Activated naive CD8-positive, alpha-beta T cell treated with anti-CD3 and anti-CD28 coated beads, Interleukin-2, amount 10 ng/mL, durations not matched to agents 7 days and 5 days (primary cell): ENCODE data around the gene IGSF3. TPM values are rescaled to one million over a fixed set of nuclear protein-coding genes. Genes with fewer than 3 reads are reported as not detected.

Experiments
- ATAC-seq: fragments of 150-1000 bp; cut with Tn5 transposase; one replicate; pipeline ENCODE4 v1.10.0; 2021; ENCODE audit warnings: low read depth, moderate library complexity
- POLR2A ChIA-PET: fragments of 350-600 bp; sonication (Branson Sonifier 250); formaldehyde crosslinking; loops from one replicate; lab custom pipeline; 2021; ENCODE audit warnings: antibody characterized with exemption; lab: Charles Lee
- DNase-seq: peaks from one replicate; pipeline ENCODE4 v3.0.0; 2021
- H3K27ac Mint-ChIP-seq: one replicate; pipeline ENCODE4 v1.8.0; 2022; ENCODE audit warnings: mild to moderate bottlenecking, mixed read lengths
- H3K27me3 Mint-ChIP-seq: one replicate; pipeline ENCODE4 v1.8.0; 2022; ENCODE audit warnings: mild to moderate bottlenecking, moderate library complexity, mixed read lengths
- H3K36me3 Mint-ChIP-seq: one replicate; pipeline ENCODE4 v1.8.0; 2021; ENCODE audit warnings: mild to moderate bottlenecking, mixed read lengths
- H3K4me1 Mint-ChIP-seq: one replicate; pipeline ENCODE4 v1.8.0; 2021; ENCODE audit warnings: mixed read lengths
- H3K4me3 Mint-ChIP-seq: one replicate; pipeline ENCODE4 v1.8.0; 2022; ENCODE audit warnings: mild to moderate bottlenecking, moderate library complexity, mixed read lengths
- H3K9me3 Mint-ChIP-seq: one replicate; pipeline ENCODE4 v1.8.0; 2021; ENCODE audit warnings: mixed read lengths
- total RNA-seq, 2 experiments: library from RNA; stranded (reverse); gene quantifications; one replicate each; pipeline ENCODE4 v1.2.3, GENCODE V29; 2021

Gene IGSF3
- total RNA-seq, 2 experiments from 2014 or later = 0.06 to 0.09 TPM

GRCh38 chr1:116574581-116575291, 92.8 kb downstream of the IGSF3 start:
- POLR2A ChIA-PET = interaction anchor here (0.6 to 0.9 kb wide), 3 partner anchors 127 to 322 kb away, joined by 3 to 5 read pairs (median 3); no protein-coding TSS in a partner anchor
- peaks cover 19% of the 10 kb centered on the region for H3K27me3 Mint-ChIP-seq
- H3K4me3 Mint-ChIP-seq = no peak overlapping the region
- H3K27ac Mint-ChIP-seq = no peak overlapping the region
- DNase-seq (no peak), ATAC-seq (no peak)
- peaks cover 28% of the 10 kb centered on the region for H3K4me1 Mint-ChIP-seq
- no peaks in the 10 kb centered on the region for H3K36me3 Mint-ChIP-seq
- H3K9me3 Mint-ChIP-seq = no peaks in the 10 kb centered on the region

- Mint-ChIP-seq H3K9me3 (no peaks in the 10 kb centered on the region), H3K4me1 (peaks cover 38% of the 10 kb centered on the region), H3K27ac (no peak overlapping the region), H3K36me3 (peaks cover 2% of the 10 kb centered on the region), H3K4me3 (no peak overlapping the region), H3K27me3 (peaks cover 14% of the 10 kb centered on the region)
- POLR2A ChIA-PET = interaction anchor here (2.8 kb wide), 1 partner anchor 487 kb away, joined by 9 read pairs; the partner anchor contains the start of gene TTF2
- ATAC-seq = no peak
- DNase-seq = no peak
Observed at GRCh38 chr1:116573431-116574095, 94.0 kb downstream of the IGSF3 start.

- DNase-seq = no peak
- POLR2A ChIA-PET = interaction anchor here (2.8 kb wide), 1 partner anchor 487 kb away, joined by 9 read pairs; the partner anchor contains the start of gene TTF2
- Mint-ChIP-seq H3K9me3 (no peaks in the 10 kb centered on the region), H3K4me1 (peaks cover 43% of the 10 kb centered on the region), H3K27me3 (peaks cover 14% of the 10 kb centered on the region), H3K4me3 (no peak overlapping the region), H3K36me3 (peaks cover 5% of the 10 kb centered on the region), H3K27ac (no peak overlapping the region)
- no peak for ATAC-seq
Observed at GRCh38 chr1:116572771-116573430, 94.6 kb downstream of the IGSF3 start.

- Mint-ChIP-seq H3K9me3 (no peaks in the 10 kb centered on the region), H3K27ac (peak overlapping the region; percentile 75), H3K4me3 (peak overlapping the region; percentile 86), H3K36me3 (peaks cover 5% of the 10 kb centered on the region), H3K4me1 (peaks cover 46% of the 10 kb centered on the region), H3K27me3 (peaks cover 8% of the 10 kb centered on the region)
- ATAC-seq (no peak), DNase-seq (no peak)
- POLR2A ChIA-PET = interaction anchor here (0.5 to 2.8 kb wide), 3 partner anchors 69 to 488 kb away, joined by 3 to 9 read pairs (median 5); partner anchors contain the start of gene TTF2
Observed at GRCh38 chr1:116572099-116572498, 95.4 kb downstream of the IGSF3 start.

GRCh38 chr1:116571215-116571919, 96.2 kb downstream of the IGSF3 start:
- Mint-ChIP-seq H3K9me3 (no peaks in the 10 kb centered on the region), H3K36me3 (peaks cover 9% of the 10 kb centered on the region), H3K4me3 (peak overlapping the region; percentile 86), H3K27me3 (peaks cover 3% of the 10 kb centered on the region), H3K27ac (peak overlapping the region; percentile 75), H3K4me1 (peaks cover 49% of the 10 kb centered on the region)
- DNase-seq (no peak), ATAC-seq (no peak)
- POLR2A ChIA-PET = interaction anchor here (0.5 to 2.8 kb wide), 3 partner anchors 68 to 489 kb away, joined by 3 to 9 read pairs (median 5); partner anchors contain the start of gene TTF2

GRCh38 chr1:116570358-116571214, 96.9 kb downstream of the IGSF3 start, which contains the start of gene CD58:
Gene CD58, minus strand, starts transcription at chr1:116571026. Its CDS starts 54 bp downstream, at chr1:116570972.
- peaks cover 3% of the 10 kb centered on the region for H3K27me3 Mint-ChIP-seq
- peak; percentile 85 for DNase-seq
- peaks cover 52% of the 10 kb centered on the region for H3K4me1 Mint-ChIP-seq
- peaks cover 16% of the 10 kb centered on the region for H3K36me3 Mint-ChIP-seq
- POLR2A ChIA-PET = interaction anchor here (1.0 to 2.8 kb wide), 2 partner anchors 66 to 490 kb away, joined by 3 to 9 read pairs; partner anchors contain the start of gene TTF2
- peak within 1 kb of the TSS; percentile 80 for H3K27ac Mint-ChIP-seq
- peak; percentile 89 for ATAC-seq
- H3K9me3 Mint-ChIP-seq = no peaks in the 10 kb centered on the region
- H3K4me3 Mint-ChIP-seq = peak within 1 kb of the TSS; percentile 86

GRCh38 chr1:116569776-116570357, 97.7 kb downstream of the IGSF3 start:
- POLR2A ChIA-PET = interaction anchor here (0.9 to 1.0 kb wide), 2 partner anchors 65 kb away, joined by 3 to 4 read pairs; no protein-coding TSS in a partner anchor
- H3K27ac Mint-ChIP-seq = peak overlapping the region; percentile 80

GRCh38 chr1:116569381-116569670, 98.2 kb downstream of the IGSF3 start:
- DNase-seq = no peak

More at GRCh38 chr1:116569776-116570357, 97.7 kb downstream of the IGSF3 start:
- Mint-ChIP-seq H3K27me3 (peaks cover 3% of the 10 kb centered on the region), H3K36me3 (peaks cover 21% of the 10 kb centered on the region), H3K4me1 (peaks cover 56% of the 10 kb centered on the region), H3K9me3 (peaks cover 2% of the 10 kb centered on the region), H3K4me3 (peak overlapping the region; percentile 86)
- no peak for DNase-seq
- ATAC-seq = no peak

GRCh38 chr1:116568662-116569380, 98.7 kb downstream of the IGSF3 start:
- POLR2A ChIA-PET = interaction anchor here (0.7 to 0.9 kb wide), 3 partner anchors 10 to 399 kb away, joined by 3 to 4 read pairs (median 4); no protein-coding TSS in a partner anchor
- H3K27me3 Mint-ChIP-seq = peaks cover 3% of the 10 kb centered on the region
- H3K4me3 Mint-ChIP-seq = peak overlapping the region; percentile 86
- DNase-seq (no peak), ATAC-seq (no peak)
- peaks cover 31% of the 10 kb centered on the region for H3K36me3 Mint-ChIP-seq
- H3K9me3 Mint-ChIP-seq = peaks cover 7% of the 10 kb centered on the region
- peaks cover 51% of the 10 kb centered on the region for H3K4me1 Mint-ChIP-seq
- peak overlapping the region; percentile 30 for H3K27ac Mint-ChIP-seq

More at GRCh38 chr1:116569381-116569670, 98.2 kb downstream of the IGSF3 start:
- Mint-ChIP-seq H3K27ac (no peak overlapping the region), H3K9me3 (peaks cover 4% of the 10 kb centered on the region), H3K4me3 (peak overlapping the region; percentile 86), H3K36me3 (peaks cover 26% of the 10 kb centered on the region), H3K4me1 (peaks cover 54% of the 10 kb centered on the region), H3K27me3 (peaks cover 3% of the 10 kb centered on the region)
- no peak for ATAC-seq
- POLR2A ChIA-PET = interaction anchor here (0.7 to 0.9 kb wide), 2 partner anchors 65 to 399 kb away, joined by 4 read pairs; no protein-coding TSS in a partner anchor

- POLR2A ChIA-PET = interaction anchor here (0.9 kb wide), 1 partner anchor 10 kb away, joined by 3 read pairs; no protein-coding TSS in a partner anchor
- Mint-ChIP-seq H3K4me3 (peak overlapping the region; percentile 86), H3K36me3 (peaks cover 37% of the 10 kb centered on the region), H3K4me1 (peaks cover 50% of the 10 kb centered on the region), H3K27ac (peak overlapping the region; percentile 18), H3K9me3 (peaks cover 7% of the 10 kb centered on the region), H3K27me3 (peaks cover under 1% of the 10 kb centered on the region)
- DNase-seq = no peak
- no peak for ATAC-seq
Observed at GRCh38 chr1:116567790-116568661, 99.5 kb downstream of the IGSF3 start.
